Measurements from ENCODE around the gene HRH2. TPM values are rescaled to one million over a fixed set of nuclear protein-coding genes. Genes with fewer than 3 reads are reported as not detected.
A peak's percentile ranks its signal among the peaks of the same experiment; 100 is the strongest.

HRH2 gene
- total RNA-seq, 1 experiment from 2014 or later: 9.3 TPM

- ChIA-PET POLR2A (no interaction called here), CTCF (interaction anchor here (1.0 to 6.9 kb wide), 3 partner anchors 10 to 164 kb away, joined by 3 to 84 read pairs (median 43); no protein-coding TSS in a partner anchor)
- ATAC-seq (no peak), DNase-seq (ENCODE audit: low spot score) (no peak)
- peak overlapping the region; percentile 77 for H3K27ac Mint-ChIP-seq
- H3K4me1 Mint-ChIP-seq: peaks cover 34% of the 10 kb centered on the region
- no peaks in the 10 kb centered on the region; the same call in 1 of the 2 replicates for H3K27me3 Mint-ChIP-seq (ENCODE audit: low read depth)
- no peak overlapping the region; the same call in 1 of the 2 replicates for H3K4me3 Mint-ChIP-seq
- peaks cover 4% of the 10 kb centered on the region; the same call in 1 of the 2 replicates for H3K36me3 Mint-ChIP-seq
- no peak for TF ChIP-seq ESRRA (CRISPR knock-in tag; IDR thresholded peaks at IDR 0.05; ENCODE audit: borderline replicate concordance)
- TF ChIP-seq FOXP1 (CRISPR knock-in tag; IDR thresholded peaks at IDR 0.05; ENCODE audit: borderline replicate concordance): no peak
- no peak for TF ChIP-seq EMX1 (CRISPR knock-in tag; IDR thresholded peaks at IDR 0.05)
- TF ChIP-seq ATF3 (CRISPR knock-in tag; conservative IDR thresholded peaks at IDR 0.05): no peak
- no peak for TF ChIP-seq ZNF532 (CRISPR knock-in tag; IDR thresholded peaks at IDR 0.05; ENCODE audit: borderline replicate concordance)
- no peak for TF ChIP-seq ELF4 (CRISPR knock-in tag; IDR thresholded peaks at IDR 0.05; ENCODE audit: low read depth)
- no peak for TF ChIP-seq NR1H2 (CRISPR knock-in tag; IDR thresholded peaks at IDR 0.05)
- no peak for TF ChIP-seq STAT6 (CRISPR knock-in tag; conservative IDR thresholded peaks at IDR 0.05; ENCODE audit: low read depth)
- H3K9me3 Mint-ChIP-seq: peaks cover 10% of the 10 kb centered on the region; the same call in 1 of the 2 replicates
Measured at GRCh38 chr5:175698401-175699115, 40.7 kb downstream of the HRH2 start.

GRCh38 chr5:175700991-175701390 is 43.1 kb downstream of the HRH2 start:
- H3K4me3 Mint-ChIP-seq: no peak overlapping the region
- H3K9me3 Mint-ChIP-seq: peaks cover 11% of the 10 kb centered on the region; the same call in 1 of the 2 replicates
- ATAC-seq: no peak
- peaks cover 28% of the 10 kb centered on the region for H3K4me1 Mint-ChIP-seq
- H3K27me3 Mint-ChIP-seq (ENCODE audit: low read depth): no peaks in the 10 kb centered on the region; the same call in 1 of the 2 replicates
- H3K36me3 Mint-ChIP-seq: peaks cover 4% of the 10 kb centered on the region; the same call in 1 of the 2 replicates
- TF ChIP-seq ZSCAN18 (CRISPR knock-in tag; IDR thresholded peaks at IDR 0.05): no peak
- TF ChIP-seq RORB (CRISPR knock-in tag; IDR thresholded peaks at IDR 0.05): no peak
- no peak for TF ChIP-seq ZNF317 (CRISPR knock-in tag; IDR thresholded peaks at IDR 0.05; ENCODE audit: borderline replicate concordance, low read depth)
- no peak; the same call in 1 of the 2 replicates for TF ChIP-seq CTCF (IDR thresholded peaks at IDR 0.05)
- no peak for TF ChIP-seq NR1H2 (CRISPR knock-in tag; IDR thresholded peaks at IDR 0.05)
- no peak for TF ChIP-seq ZMAT4 (CRISPR knock-in tag; IDR thresholded peaks at IDR 0.05)
- DNase-seq (ENCODE audit: low spot score): peak; percentile 9
- H3K27ac Mint-ChIP-seq: no peak overlapping the region
- ChIA-PET CTCF (interaction anchor here (1.1 to 8.1 kb wide), 12 partner anchors 10 to 168 kb away, joined by 3 to 68 read pairs (median 7); partner anchors contain the start of gene HRH2), POLR2A (no interaction called here)

All from WTC11 (cell line).